ENCODE results near the gene DTD1.

DNA sequence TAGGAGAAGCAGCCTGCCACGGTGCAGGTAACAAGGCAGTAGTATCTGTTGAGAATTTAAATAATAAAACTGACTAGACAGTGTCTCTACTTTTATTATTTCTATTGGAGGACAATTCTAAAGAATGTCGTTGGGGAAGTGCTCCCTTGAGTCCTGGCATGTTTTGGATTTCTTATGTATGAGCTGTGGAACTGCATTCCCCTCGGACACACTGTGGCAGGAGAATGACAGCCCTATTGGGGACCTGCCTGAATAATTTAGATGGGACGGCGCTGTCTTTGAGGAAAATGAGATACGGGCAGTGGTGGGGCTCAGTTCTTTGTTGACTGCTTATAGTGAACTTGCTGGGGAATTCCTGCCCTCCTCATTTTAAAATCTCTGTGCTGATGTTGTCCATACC is 223.3 kb downstream of the DTD1 start:
- TF ChIP-seq CTCF (IDR thresholded peaks at IDR 0.05) (no peak), POLR2A (IDR thresholded peaks at IDR 0.05) (no peak)

Measured in heart left ventricle (tissue), 13 donors.